Measurements from ENCODE around the gene C5orf24.
"Not testable (repeated sequence)": the region's sequence is repeated elsewhere in the genome, so short reads cannot be mapped to it uniquely, and the experiment has no call there.

C5orf24 gene

GRCh38 chr5:134845852-134846640, at the start of gene C5orf24:
Gene C5orf24 (plus strand): TSS chr5:134845968. CDS start chr5:134854901, 8,933 bp downstream.
- DNase-seq: peak; percentile 92 to 99 (median 95)
- intact Hi-C loops (cut with DNase I): loop anchor here (1.0 to 5.0 kb wide), 4 partner anchors 28 to 107 kb away; partner anchors contain the start of genes CAMLG, DDX46, PCBD2 and TXNDC15

- no peak for DNase-seq
- intact Hi-C loops (cut with DNase I): no loop called here
Measured at GRCh38 chr5:134798468-134798867, 47.3 kb upstream of the C5orf24 start.

- intact Hi-C loops (cut with DNase I): no loop called here
Measured at GRCh38 chr5:134803821-134804220, 41.9 kb upstream of the C5orf24 start.

DNA sequence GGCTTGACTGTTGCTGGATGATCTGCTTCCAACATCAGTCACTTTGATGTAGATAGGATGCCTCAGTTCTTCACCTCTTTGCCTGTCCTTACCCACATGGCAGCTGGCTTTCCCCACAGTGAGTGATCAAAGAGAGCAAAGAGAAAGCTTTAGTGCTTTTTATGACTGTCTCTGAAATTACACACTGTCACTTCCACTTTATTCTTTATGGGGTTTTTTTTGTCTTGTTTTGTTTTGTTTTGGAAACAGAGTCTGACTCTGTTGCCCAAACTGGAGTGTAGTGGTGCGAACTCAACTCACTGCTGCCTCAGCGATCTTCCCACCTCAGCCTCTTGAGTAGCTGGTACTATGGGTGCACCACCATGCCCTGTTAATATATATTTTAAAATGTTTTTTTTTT, 32.4 kb upstream of the C5orf24 start:
- DNase-seq: no peak
- intact Hi-C loops (cut with DNase I): no loop called here

More at GRCh38 chr5:134803821-134804220, 41.9 kb upstream of the C5orf24 start:
- no peak for DNase-seq

DNA sequence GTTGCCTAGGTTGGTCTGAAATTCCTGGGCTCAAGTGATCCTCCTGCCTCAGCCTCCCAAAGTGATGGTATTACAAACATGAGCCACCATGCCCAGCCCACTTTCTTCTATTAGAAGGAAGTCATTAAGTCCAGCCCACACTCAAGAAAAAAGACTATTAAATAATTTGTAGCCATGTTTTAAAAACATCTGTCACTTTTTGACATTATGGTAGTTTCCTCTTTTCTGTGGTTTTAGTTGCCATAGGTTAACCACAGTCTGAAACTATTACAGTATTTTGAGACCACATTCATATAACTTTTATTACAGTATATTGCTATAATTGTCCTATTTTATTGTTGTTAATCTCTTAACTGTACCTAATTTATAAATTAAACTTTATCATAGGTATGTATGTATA, 31.9 kb upstream of the C5orf24 start:
- intact Hi-C loops (cut with DNase I): no loop called here

GRCh38 chr5:134817006-134817405, 28.8 kb upstream of the C5orf24 start:
- intact Hi-C loops (cut with DNase I): no loop called here
- DNase-seq: no peak

More for the DNA sequence above, 31.9 kb upstream of the C5orf24 start:
- no peak for DNase-seq

DNA sequence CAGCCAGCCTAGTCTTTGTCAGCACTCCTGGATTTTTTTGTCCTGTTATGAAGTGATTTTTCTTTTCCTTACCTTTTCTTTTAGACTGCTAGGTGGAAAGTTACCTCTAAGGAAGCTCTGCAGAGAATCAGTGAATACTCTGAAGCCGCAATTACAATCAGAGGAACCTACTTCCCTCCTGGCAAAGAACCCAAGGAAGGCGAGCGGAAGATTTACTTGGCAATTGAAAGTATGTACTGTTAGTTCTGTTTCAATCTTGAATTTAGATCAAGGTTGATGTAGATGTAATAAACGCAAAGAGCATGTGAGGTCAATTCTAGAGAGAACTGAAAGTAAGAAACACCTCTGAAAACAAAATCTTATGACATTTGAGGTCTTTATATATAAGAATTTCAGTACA, 27.0 kb upstream of the C5orf24 start:
- intact Hi-C loops (cut with DNase I): no loop called here
- DNase-seq: no peak

DNA sequence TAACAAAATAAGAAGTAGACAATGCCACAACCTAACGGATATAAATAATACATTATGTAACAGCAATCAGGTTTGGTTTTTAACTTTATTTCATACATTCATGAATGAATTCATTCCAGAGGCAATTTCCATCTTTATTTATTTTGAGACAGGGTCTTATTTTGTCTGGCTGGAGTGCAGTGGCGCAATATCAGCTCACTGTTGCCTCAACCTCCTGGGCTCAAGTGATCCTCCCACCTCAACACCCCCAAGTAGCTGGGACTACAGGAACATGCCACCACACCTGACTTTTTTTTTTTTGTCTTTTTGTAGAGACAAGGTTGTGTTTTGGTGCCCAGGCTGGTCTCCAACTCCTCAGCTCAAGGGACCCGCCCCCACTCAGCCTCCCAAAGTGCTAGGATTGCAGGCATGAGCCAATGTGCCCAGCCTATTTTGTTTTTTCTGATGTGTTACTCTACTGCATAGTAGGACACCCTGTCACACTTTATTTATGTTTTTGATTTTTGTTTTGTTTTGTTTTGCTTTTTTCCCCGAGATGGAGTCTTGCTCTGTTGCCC, 26.3 kb upstream of the C5orf24 start:
- peak in 1 of 10 donors; percentile 62 for DNase-seq
- intact Hi-C loops (cut with DNase I): no loop called here

- intact Hi-C loops (cut with DNase I): no loop called here
- DNase-seq: peak in 1 of 10 donors; percentile 21
Measured at GRCh38 chr5:134821841-134822240, 23.9 kb upstream of the C5orf24 start.

GRCh38 chr5:134824681-134825080, 21.1 kb upstream of the C5orf24 start:
- DNase-seq: no peak
- intact Hi-C loops (cut with DNase I): no loop called here

GRCh38 chr5:134825212-134825611, 20.6 kb upstream of the C5orf24 start:
- DNase-seq: no peak
- intact Hi-C loops (cut with DNase I): no loop called here

DNA sequence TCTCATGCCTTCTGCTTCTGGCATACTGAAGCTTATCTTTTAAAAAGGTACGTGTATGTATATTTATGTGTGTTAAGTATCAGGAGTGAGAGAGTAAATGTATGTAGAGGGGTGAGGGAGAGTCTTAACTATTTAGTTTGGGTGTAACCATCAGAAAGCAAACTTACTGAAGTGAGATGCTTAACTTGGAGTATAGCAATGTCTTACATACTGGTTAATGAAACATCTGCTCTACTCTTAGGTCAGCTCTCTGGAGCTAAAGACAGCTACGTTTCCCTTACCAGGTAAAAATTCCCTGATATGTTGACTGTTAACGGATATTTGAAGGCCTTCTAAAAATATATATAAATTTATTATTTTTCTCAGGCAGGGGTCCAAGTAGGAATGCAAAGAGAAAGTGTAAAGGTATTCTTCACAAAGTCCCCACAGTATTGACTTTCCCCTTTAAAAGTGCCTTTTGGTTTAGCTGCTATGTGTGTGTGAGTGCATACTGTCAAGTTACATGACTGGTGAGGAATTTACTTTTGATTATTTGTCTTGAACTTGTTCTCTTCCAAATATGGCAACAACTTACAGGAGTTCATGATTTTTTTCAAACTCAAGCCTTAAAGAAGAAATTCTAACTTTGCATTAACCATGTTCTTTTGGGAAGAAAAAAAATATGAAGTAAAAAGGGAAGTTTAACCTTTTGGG, 12.3 kb upstream of the C5orf24 start:
- intact Hi-C loops (cut with DNase I): no loop called here
- no peak for DNase-seq

DNA sequence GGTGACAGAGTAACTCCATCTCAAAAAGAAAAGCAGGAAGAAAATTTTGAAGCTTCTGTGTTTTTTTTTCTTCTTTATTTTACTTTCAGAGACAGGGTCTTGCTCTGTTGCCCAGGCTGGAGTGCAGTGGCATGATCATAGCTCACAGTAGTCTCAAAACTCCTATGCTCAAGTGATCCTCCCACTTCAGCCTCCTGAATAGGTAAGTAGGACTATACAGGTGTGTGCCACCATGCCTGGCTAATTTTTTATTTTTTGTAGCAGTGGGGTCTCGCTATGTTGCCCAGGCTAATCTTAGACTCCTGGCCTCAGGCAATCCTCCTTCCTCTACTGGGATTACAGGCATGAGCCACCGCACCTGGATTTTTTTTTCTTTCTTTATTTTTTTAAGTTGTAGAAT, 10.1 kb upstream of the C5orf24 start:
- intact Hi-C loops (cut with DNase I): no loop called here
- no peak for DNase-seq

DNA sequence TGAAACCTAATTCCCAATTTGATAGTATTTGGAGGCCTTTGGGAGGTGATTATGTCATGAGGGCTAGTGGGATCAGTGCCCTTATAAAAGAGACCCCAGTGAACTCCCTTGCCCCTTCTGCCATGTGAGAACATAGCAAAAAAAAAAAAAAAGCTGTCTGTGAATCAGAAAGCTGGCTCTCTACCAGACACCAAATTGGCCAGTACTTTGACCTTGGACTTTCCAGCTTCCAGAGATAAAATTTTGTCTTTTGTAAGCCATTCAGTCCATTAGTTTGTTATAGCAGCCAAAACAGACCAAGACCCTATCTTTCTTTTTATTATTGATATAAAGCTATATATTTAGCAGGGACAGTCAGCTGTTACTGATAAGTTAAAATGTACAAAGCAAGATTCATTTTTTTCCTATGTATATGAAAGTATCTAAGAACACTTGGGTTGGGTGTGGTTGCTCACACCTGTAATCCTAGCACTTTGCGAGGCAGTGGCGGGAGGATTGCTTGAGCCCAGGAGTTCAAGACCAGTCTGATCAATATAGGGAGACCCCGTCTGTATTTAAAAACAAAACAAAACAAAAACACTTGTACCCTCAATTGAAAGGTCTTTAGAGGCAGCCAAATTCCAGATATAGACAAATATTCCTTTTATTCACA, 8.1 kb upstream of the C5orf24 start:
- intact Hi-C loops (cut with DNase I): no loop called here
- DNase-seq: no peak

DNA sequence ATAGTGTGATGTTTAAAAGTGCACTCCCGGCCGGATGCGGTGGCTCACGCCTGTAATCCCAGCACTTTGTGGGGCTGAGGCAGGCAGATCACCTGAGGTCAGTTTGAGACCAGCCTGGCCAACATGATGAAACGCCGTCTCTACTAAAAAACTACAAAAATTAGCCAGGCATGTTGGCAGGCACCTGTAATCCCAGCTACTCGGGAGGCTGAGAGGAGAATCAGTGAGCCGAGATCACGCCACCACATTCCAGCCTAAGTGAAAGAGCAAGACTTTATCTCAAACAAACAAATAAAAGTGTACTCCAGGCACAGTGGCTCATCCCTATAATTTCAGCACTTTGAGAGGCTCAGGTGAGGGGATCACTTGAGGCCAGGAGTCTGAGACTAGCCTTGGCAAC, 7.4 kb upstream of the C5orf24 start:
- intact Hi-C loops (cut with DNase I); DNase-seq: not testable (repeated sequence)

DNA sequence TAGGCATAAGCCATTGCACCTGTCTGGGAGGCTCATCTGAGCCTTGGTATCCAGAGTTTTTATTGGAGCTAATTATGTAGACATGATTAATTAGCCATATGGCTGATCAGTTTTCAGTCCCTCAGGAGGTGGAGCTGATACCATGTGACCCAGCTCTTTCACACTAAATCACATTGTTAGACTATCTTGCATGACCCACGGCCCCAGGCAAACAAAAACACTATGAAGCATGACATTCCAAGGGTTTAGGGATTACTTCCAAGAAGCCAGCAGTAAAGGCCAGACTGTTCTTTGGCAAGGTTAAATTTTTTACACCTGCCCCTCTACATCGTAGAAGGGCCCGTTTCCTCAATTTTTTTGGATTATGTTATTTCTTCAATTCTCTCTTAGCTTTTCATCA, 5.0 kb upstream of the C5orf24 start:
- no peak for DNase-seq
- intact Hi-C loops (cut with DNase I): no loop called here

- intact Hi-C loops (cut with DNase I): no loop called here
- DNase-seq: no peak
Measured at GRCh38 chr5:134844252-134844651, 1.5 kb upstream of the C5orf24 start.

DNA sequence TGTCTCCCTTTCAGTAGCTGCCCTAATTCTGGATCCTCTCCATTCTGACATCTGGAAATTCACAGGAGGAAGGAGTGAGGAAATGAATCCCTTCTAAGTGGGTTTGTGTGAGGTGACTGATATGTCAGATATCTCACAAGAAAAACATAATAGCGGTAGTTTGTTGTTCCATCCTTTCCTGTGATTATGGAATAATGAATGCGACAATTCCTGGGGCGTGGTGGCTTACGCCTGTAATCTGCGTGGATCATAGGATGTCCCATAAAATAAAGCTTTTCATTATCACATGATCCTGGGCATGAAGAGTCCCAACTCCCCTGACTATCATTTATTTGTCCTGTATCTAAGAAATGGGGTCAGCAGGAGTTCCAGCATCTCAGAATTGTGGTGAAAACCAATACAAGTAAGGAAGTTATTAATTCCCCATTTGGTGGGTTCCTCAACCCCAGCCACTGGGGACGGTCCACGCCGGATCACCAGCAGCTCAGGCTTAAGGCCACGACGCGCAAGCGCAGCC, 375 bp upstream of the C5orf24 start:
- intact Hi-C loops (cut with DNase I): loop anchor here (5.0 kb wide), 1 partner anchor 88 kb away; the partner anchor contains the start of gene DDX46

DNA sequence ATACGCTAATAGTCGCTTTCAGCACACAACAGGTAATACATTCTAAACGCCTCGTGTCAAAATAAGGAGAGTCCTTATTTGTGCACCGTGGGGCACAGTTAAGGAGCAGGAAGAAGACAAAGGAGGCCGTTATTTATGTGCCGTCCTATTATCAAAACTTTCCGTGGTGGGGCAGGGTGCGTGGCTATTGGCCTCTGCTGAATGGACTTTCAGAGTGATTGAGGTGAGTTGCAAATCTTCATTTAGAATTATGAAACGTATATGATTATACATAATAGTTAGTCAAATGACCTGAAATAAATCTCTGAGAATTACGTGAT, 833 bp downstream of the C5orf24 start:
- DNase-seq: no peak
- intact Hi-C loops (cut with DNase I): loop anchor here (1.0 to 5.0 kb wide), 4 partner anchors 28 to 108 kb away; partner anchors contain the start of genes CAMLG, DDX46, PCBD2 and TXNDC15

More for the DNA sequence above, 375 bp upstream of the C5orf24 start:
- DNase-seq: no peak

DNA sequence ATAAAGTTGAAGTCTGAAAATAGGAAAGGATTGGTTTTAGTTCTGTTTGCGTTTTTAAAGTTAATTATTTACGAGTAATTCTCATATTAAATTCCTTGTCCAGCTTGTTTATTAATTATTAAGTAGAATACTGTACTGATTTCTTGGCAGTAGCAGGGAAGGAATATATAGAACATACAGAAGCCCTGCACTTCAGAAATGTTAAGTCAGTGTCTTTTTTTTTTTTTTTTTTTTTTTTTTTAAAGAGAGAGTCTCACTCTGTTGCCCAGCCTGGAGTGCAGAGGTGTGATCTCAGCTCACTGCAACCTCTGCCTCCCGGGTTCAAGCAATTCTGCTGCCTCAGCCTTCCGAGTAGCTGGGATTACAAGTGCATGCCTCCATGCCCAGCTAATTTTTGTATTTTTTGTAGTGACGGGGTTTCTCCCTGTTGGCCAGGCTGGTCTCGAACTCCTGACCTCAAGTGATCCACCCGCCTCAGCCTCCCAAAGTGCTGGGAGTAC, 3.7 kb downstream of the C5orf24 start:
- intact Hi-C loops (cut with DNase I): loop anchor here (5.0 kb wide), 1 partner anchor 92 kb away; the partner anchor contains the start of gene DDX46
- DNase-seq: not testable (repeated sequence)

Data from posterior cingulate gyrus (tissue), 11 donors.